HUES64 (cell line): ENCODE measurements around the gene AIG1.

Experiments
- H3K27ac ChIP-seq: 2 replicates; pipeline ENCODE4 v1.7.0; 2013; ENCODE audit warnings: low read depth, low read length, inconsistent platforms
- H3K27me3 ChIP-seq: 2 replicates; pipeline ENCODE4 v1.6.1; 2013; ENCODE audit warnings: mild to moderate bottlenecking, low read length; ENCODE audit not compliant: insufficient read depth
- H3K36me3 ChIP-seq: 2 replicates; pipeline ENCODE4 v1.6.1; 2013; ENCODE audit warnings: mild to moderate bottlenecking, low read length; ENCODE audit not compliant: insufficient read depth
- H3K4me1 ChIP-seq: 2 replicates; pipeline ENCODE4 v1.6.1; 2013; ENCODE audit warnings: mild to moderate bottlenecking, low read length, moderate library complexity; ENCODE audit not compliant: insufficient read depth
- H3K4me3 ChIP-seq: 2 replicates; pipeline ENCODE4 v1.5.1; 2013; ENCODE audit warnings: mild to moderate bottlenecking, low read length, moderate library complexity
- H3K9ac ChIP-seq: 2 replicates; pipeline ENCODE4 v1.6.1; 2013; ENCODE audit warnings: mild to moderate bottlenecking, low read depth, low read length
- H3K9me3 ChIP-seq: 2 replicates; pipeline ENCODE4 v1.6.1; 2013; ENCODE audit warnings: low read depth, low read length; ENCODE audit not compliant: insufficient read depth
- WGBS: fragments of 150-250, 120-280 bp; methylation state at CpG from one replicate; pipeline ENCODE4 v1.1.7; 2013; ENCODE audit warnings: missing lambda C conversion rate; 5-methylcytosine and 5-hydroxymethylcytosine counted together

Gene AIG1

DNA sequence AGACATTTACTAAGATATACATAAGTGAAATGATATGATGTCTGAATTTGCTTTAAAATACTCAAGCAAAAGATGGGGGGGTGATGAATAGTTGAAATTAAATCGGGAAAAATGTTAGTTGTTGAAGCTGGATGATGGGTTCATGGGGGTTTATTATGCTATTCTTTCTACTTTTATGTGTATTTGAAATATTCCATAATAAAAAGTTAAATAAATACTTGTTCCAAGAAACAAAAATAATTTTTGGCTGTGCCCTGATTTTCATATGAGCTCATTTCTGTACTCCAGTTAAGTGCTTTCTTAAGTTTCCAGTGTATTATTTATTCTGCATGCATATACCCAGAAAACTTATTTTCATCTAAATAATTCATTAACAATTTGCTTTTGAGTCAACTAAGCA, 138.6 kb downstream of the AIG1 start:
- H3K27me3 ChIP-seq = no peaks in the 10 kb centered on the region
- H3K36me3 ChIP-seq = no peaks in the 10 kb centered on the region
- WGBS = 100% methylated on average over 1 of the region's 1 CpG

DNA sequence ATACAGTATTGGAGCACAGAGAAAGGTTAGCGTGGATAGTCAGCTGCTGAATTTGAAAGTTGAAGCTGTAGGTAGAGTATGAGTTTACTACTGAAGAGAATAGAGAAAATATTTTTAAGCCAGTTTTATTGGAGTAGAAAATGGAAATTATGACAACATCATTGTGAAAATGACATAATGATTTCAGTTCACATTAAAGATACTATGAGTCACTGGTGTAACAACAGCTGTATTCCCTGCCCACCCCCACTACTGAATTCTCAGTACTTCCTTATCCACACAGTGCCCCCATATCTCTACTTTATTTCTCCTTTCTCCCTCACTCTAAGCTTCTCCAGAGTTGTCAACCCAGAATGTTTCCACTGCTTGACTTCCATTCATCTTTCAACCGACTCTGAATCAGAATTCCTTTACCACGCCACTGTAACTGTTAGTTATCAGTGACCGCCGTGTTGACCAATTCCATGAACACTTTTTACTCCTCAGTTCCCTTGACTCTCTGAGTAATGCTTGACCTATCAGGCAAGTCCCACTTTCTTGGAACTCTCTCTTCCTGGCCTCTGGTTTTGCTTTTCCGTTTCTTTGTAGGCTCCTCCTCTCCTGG, 139.6 kb downstream of the AIG1 start:
- H3K27ac ChIP-seq = no peak overlapping the region
- H3K9ac ChIP-seq = no peak overlapping the region
- H3K36me3 ChIP-seq = no peaks in the 10 kb centered on the region
- no peaks in the 10 kb centered on the region for H3K9me3 ChIP-seq
- H3K4me3 ChIP-seq = no peak overlapping the region
- H3K4me1 ChIP-seq = no peaks in the 10 kb centered on the region
- 96% methylated on average over 6 of the region's 6 CpGs for WGBS
- no peaks in the 10 kb centered on the region for H3K27me3 ChIP-seq

More for the DNA sequence above, 138.6 kb downstream of the AIG1 start:
- Histone ChIP-seq H3K27ac (no peak overlapping the region), H3K4me3 (no peak overlapping the region), H3K9me3 (no peaks in the 10 kb centered on the region), H3K9ac (no peak overlapping the region), H3K4me1 (no peaks in the 10 kb centered on the region)

GRCh38 chr6:143204045-143204444, 143.4 kb downstream of the AIG1 start:
- Histone ChIP-seq H3K4me1 (no peaks in the 10 kb centered on the region), H3K4me3 (no peak overlapping the region), H3K9ac (no peak overlapping the region), H3K9me3 (no peaks in the 10 kb centered on the region), H3K36me3 (no peaks in the 10 kb centered on the region), H3K27ac (no peak overlapping the region), H3K27me3 (no peaks in the 10 kb centered on the region)

DNA sequence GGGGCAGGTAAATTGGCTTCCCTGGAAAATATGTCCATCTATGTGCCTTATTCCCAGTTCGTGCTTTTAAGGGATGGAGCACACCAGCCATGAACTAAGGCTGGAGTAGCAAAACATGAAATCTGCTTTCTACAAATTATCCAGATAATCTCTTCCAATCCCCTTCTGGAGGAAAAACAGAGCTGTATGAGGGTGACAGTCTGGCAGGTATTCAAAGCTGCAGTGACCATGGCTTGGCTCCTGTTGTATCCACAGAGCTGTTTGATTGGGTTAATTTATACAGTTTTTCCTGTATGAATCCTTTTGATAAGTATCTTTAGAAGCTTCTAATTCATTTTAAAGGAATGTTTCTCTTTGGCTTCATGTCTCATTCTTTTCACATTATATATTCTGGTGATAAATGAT, 144.4 kb downstream of the AIG1 start:
- no peak overlapping the region for H3K27ac ChIP-seq
- H3K9ac ChIP-seq = no peak overlapping the region
- WGBS = 89% methylated on average over 1 of the region's 1 CpG
- no peak overlapping the region for H3K4me3 ChIP-seq
- H3K36me3 ChIP-seq = no peaks in the 10 kb centered on the region
- H3K4me1 ChIP-seq = no peaks in the 10 kb centered on the region
- no peaks in the 10 kb centered on the region for H3K27me3 ChIP-seq
- H3K9me3 ChIP-seq = no peaks in the 10 kb centered on the region

DNA sequence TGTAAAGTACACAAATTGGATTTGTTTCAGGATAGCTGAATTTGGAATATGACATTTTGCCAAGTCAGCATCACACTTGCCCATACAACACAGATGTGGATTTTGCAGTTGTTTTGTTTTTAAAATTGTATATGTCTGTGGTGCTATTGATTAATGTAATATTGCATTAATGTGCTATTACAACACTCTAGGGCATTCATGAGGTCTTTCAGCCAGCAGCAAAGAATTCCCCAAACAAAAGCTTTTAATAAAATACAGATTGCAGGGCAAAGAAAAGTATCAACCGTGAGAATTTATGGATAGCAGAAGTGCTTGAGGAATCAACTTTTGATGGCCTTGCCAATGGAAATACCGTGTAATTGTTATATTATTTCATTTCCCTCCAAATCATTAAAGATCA, 144.9 kb downstream of the AIG1 start:
- H3K4me1 ChIP-seq = no peaks in the 10 kb centered on the region
- H3K27ac ChIP-seq = no peak overlapping the region
- WGBS = 89% methylated on average over 1 of the region's 2 CpGs
- H3K27me3 ChIP-seq = no peaks in the 10 kb centered on the region
- H3K4me3 ChIP-seq = no peak overlapping the region
- H3K9ac ChIP-seq = no peak overlapping the region
- H3K9me3 ChIP-seq = no peaks in the 10 kb centered on the region
- no peaks in the 10 kb centered on the region for H3K36me3 ChIP-seq

GRCh38 chr6:143205991-143206390, 145.3 kb downstream of the AIG1 start:
- Histone ChIP-seq H3K4me3 (no peak overlapping the region), H3K27me3 (no peaks in the 10 kb centered on the region), H3K9me3 (no peaks in the 10 kb centered on the region), H3K27ac (no peak overlapping the region), H3K9ac (no peak overlapping the region), H3K4me1 (no peaks in the 10 kb centered on the region), H3K36me3 (no peaks in the 10 kb centered on the region)
- WGBS = 94% methylated on average over 2 of the region's 2 CpGs

DNA sequence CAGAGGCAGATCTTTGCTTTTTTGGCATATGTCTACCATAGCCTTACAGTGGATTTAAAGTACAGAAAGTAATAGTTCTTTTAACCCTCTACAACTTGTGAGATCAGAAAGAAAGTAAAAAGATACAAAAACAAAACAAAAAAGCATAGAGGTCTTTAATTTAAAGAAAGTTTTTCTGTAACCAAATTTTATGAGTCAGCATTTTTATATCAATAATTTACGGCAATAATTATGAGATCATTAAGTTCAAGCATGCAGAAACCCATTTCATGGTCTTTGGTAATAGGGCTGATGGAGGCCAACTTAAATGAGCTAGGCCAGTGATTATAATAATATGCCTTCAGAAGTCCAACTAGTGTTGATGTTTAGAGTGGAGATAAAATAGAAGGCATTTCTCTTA, 145.9 kb downstream of the AIG1 start:
- WGBS = 71% methylated on average over 1 of the region's 1 CpG
- H3K27me3 ChIP-seq = no peaks in the 10 kb centered on the region

DNA sequence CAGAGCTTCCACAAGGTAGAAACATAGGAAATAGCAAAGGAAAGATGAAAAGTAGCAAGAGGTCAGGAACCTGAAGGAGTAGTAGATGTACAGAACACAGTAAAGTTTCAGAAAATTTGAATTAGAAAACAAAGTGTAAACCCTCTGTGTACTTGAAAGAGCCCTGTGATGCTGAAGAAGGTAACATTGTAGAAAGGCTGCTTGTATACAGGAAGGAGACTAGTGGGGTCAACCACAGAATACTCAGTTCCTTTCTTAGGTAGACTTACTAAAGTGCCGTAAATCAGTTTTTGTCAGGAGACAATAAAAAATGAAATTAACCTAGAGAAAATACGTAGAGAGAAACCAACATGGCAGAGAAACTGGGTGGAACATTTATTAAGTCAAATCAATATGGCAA, 149.7 kb downstream of the AIG1 start:
- Histone ChIP-seq H3K27ac (no peak overlapping the region), H3K9me3 (no peaks in the 10 kb centered on the region), H3K27me3 (no peaks in the 10 kb centered on the region), H3K4me1 (no peaks in the 10 kb centered on the region), H3K9ac (no peak overlapping the region), H3K36me3 (no peaks in the 10 kb centered on the region), H3K4me3 (no peak overlapping the region)
- 93% methylated on average over 2 of the region's 2 CpGs for WGBS

More for the DNA sequence above, 145.9 kb downstream of the AIG1 start:
- no peak overlapping the region for H3K4me3 ChIP-seq
- no peak overlapping the region for H3K27ac ChIP-seq
- no peaks in the 10 kb centered on the region for H3K36me3 ChIP-seq
- H3K9me3 ChIP-seq = no peaks in the 10 kb centered on the region
- H3K4me1 ChIP-seq = no peaks in the 10 kb centered on the region
- H3K9ac ChIP-seq = no peak overlapping the region

GRCh38 chr6:143213859-143214376, 153.2 kb downstream of the AIG1 start:
- Histone ChIP-seq H3K9me3 (no peaks in the 10 kb centered on the region), H3K27ac (no peak overlapping the region), H3K4me1 (no peaks in the 10 kb centered on the region; the same call in 1 of the 2 replicates), H3K4me3 (no peak overlapping the region), H3K36me3 (no peaks in the 10 kb centered on the region), H3K9ac (no peak overlapping the region), H3K27me3 (no peaks in the 10 kb centered on the region)
- 92% methylated on average over 3 of the region's 3 CpGs for WGBS

- Histone ChIP-seq H3K9me3 (no peaks in the 10 kb centered on the region), H3K27ac (no peak overlapping the region)
- WGBS = 98% methylated on average over 2 of the region's 2 CpGs
These were observed 154.7 kb downstream of the AIG1 start for GRCh38 chr6:143215363-143215762.

DNA sequence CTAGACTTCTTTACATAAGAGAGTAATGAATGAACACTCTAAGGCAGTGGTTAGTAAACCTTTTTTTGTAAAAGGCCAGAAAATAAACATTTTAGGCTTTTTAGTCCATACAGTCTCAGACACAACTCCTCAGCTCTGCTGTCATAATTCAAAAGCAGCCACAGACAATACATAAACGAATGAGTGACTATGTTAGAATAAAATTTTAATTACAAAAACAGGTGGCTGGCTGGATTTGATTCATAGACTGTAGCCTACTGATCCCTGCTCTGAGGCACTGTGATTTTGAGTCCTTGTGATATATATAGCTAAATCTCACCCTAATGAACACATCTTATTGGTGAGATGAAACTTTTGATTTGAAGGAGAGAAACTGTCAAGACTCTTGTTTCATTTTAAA, 155.1 kb downstream of the AIG1 start:
- Histone ChIP-seq H3K27ac (no peak overlapping the region), H3K4me3 (no peak overlapping the region), H3K9me3 (no peaks in the 10 kb centered on the region), H3K9ac (no peak overlapping the region), H3K27me3 (no peaks in the 10 kb centered on the region), H3K4me1 (peaks cover 7% of the 10 kb centered on the region; the same call in 1 of the 2 replicates), H3K36me3 (no peaks in the 10 kb centered on the region)
- no CpG with 5 or more reads among the region's 1 CpG for WGBS

More at GRCh38 chr6:143215363-143215762, 154.7 kb downstream of the AIG1 start:
- peaks cover 3% of the 10 kb centered on the region; the same call in 1 of the 2 replicates for H3K4me1 ChIP-seq
- no peaks in the 10 kb centered on the region for H3K27me3 ChIP-seq
- no peaks in the 10 kb centered on the region for H3K36me3 ChIP-seq
- H3K4me3 ChIP-seq = no peak overlapping the region
- no peak overlapping the region for H3K9ac ChIP-seq

DNA sequence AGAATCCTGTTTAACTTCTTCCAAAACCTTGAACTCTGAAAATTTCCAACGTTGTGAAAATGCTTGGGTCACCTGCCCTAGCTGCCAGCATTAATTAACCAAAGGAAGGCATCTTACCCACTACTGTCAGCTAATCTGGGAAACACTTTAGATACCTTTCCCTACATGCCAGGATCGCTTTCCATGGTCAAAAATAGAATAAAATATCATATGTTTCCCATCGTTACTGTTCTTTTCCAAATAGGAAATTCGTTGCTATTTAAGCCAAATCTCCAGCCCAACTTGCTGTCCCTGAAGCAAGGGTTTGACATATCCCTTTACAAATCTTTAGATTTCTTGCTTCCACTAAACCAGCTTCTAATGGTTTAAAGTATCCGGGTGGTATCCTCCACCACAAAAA, 157.5 kb downstream of the AIG1 start:
- Histone ChIP-seq H3K9me3 (no peaks in the 10 kb centered on the region), H3K4me3 (no peak overlapping the region), H3K4me1 (peaks cover 16% of the 10 kb centered on the region; the same call in 1 of the 2 replicates), H3K36me3 (no peaks in the 10 kb centered on the region), H3K9ac (no peak overlapping the region), H3K27me3 (no peaks in the 10 kb centered on the region), H3K27ac (no peak overlapping the region)
- 93% methylated on average over 5 of the region's 5 CpGs for WGBS
